ENCODE results near the gene EIPR1. TPM values are rescaled to one million over a fixed set of nuclear protein-coding genes. Genes with fewer than 3 reads are reported as not detected.

The EIPR1 gene
- total and polyA plus RNA-seq, 9 donors, result 6.6 to 16.6 (median 8.9) TPM

DNA sequence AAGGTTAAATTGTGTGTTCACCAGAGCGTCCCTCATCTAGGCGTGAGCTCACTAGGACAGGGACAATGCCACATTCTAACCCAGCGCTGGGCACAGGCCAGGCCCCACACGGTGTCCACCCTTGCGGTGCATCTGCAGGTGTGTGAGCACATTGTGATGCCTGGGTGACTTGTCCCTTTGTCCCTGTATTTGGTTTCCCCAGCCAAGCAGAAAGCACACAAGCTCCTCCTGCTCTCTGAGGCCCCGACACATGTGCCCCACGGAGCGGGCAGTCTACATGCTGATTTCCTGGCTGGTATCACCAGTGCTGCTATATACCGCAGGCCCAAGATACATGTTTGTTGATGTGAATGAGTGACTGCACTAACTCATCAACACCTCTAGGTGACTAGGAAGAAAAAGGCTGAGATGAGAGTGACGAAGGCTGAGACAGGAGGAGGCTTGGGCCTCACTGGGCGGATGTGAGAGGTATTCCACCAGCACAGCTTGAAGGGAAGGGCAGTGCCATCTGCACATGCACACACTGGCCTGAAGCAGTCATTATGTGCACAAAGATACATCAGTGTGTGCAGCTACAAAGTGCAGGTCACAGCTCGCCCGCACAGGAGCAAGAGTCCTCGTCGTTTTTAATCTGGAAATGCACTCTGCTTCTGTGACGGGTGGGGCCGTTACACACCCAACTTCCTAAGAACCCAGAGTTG lies 205.9 kb downstream of the EIPR1 start:
- no peak for DNase-seq
- H3K4me1 ChIP-seq (ENCODE audit: insufficient read depth), result no peaks in the 10 kb centered on the region
- no peak overlapping the region for H3K4me3 ChIP-seq
- no peaks in the 10 kb centered on the region for H3K27me3 ChIP-seq
- no peak overlapping the region for H3K27ac ChIP-seq
- no peaks in the 10 kb centered on the region for H3K36me3 ChIP-seq
- H3K9me3 ChIP-seq, result no peaks in the 10 kb centered on the region
- 86 to 97% (median 87%) methylated on average over 17 of the region's 17 CpGs for WGBS, 3 donors
- no peak for TF ChIP-seq EP300 (IDR thresholded peaks at IDR 0.05)
- TF ChIP-seq, protein P1, sequence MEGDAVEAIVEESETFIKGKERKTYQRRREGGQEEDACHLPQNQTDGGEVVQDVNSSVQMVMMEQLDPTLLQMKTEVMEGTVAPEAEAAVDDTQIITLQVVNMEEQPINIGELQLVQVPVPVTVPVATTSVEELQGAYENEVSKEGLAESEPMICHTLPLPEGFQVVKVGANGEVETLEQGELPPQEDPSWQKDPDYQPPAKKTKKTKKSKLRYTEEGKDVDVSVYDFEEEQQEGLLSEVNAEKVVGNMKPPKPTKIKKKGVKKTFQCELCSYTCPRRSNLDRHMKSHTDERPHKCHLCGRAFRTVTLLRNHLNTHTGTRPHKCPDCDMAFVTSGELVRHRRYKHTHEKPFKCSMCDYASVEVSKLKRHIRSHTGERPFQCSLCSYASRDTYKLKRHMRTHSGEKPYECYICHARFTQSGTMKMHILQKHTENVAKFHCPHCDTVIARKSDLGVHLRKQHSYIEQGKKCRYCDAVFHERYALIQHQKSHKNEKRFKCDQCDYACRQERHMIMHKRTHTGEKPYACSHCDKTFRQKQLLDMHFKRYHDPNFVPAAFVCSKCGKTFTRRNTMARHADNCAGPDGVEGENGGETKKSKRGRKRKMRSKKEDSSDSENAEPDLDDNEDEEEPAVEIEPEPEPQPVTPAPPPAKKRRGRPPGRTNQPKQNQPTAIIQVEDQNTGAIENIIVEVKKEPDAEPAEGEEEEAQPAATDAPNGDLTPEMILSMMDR (IDR thresholded peaks at IDR 0.05), result no peak
- no peak for TF ChIP-seq POLR2A (IDR thresholded peaks at IDR 0.05)
- intact Hi-C loops (cut with DNase I), result no loop called here

DNA sequence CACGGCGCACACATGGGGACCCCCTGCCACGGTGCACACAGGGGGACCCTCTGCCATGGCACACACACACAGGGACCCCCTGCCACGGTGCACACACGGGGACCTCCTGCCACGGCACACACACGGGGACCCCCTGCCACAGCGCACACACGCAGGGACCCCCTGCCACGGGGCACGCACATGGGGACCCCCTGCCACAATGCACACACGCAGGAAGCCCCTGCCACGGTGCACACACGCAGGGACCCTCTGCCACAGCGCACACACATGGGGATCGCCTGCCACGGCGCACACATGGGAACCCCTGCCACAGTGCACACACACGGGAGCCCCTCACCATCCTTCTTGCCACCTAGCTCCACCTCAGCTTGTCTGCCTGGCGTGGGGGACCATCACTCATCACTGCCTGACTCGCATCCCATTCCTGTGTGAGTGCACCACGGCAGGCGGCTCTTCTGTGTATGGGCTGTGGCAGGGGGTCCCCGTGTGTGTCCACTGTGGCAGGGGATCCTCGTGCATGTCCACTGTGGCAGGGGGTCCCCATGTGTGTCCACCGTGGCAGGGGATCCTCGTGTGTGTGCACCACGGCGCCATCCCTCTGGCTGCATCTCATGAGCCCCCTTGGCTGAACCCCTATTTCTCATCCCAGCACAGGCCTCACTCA lies 206.7 kb downstream of the EIPR1 start:
- Histone ChIP-seq H3K36me3 (no peaks in the 10 kb centered on the region), H3K27ac (no peak overlapping the region), H3K4me3 (no peak overlapping the region), H3K27me3 (no peaks in the 10 kb centered on the region), H3K4me1 (ENCODE audit: insufficient read depth) (no peaks in the 10 kb centered on the region), H3K9me3 (no peaks in the 10 kb centered on the region)
- 91 to 95% (median 93%) methylated on average over 25 to 29 of the region's 29 CpGs for whole genome bisulfite sequencing, 3 donors
- intact Hi-C loops (cut with DNase I), result no loop called here
- TF ChIP-seq, protein P1 (IDR thresholded peaks at IDR 0.05), result no peak
- TF ChIP-seq EP300 (IDR thresholded peaks at IDR 0.05) (no peak), POLR2A (IDR thresholded peaks at IDR 0.05) (no peak)
- no peak for DNase-seq

DNA sequence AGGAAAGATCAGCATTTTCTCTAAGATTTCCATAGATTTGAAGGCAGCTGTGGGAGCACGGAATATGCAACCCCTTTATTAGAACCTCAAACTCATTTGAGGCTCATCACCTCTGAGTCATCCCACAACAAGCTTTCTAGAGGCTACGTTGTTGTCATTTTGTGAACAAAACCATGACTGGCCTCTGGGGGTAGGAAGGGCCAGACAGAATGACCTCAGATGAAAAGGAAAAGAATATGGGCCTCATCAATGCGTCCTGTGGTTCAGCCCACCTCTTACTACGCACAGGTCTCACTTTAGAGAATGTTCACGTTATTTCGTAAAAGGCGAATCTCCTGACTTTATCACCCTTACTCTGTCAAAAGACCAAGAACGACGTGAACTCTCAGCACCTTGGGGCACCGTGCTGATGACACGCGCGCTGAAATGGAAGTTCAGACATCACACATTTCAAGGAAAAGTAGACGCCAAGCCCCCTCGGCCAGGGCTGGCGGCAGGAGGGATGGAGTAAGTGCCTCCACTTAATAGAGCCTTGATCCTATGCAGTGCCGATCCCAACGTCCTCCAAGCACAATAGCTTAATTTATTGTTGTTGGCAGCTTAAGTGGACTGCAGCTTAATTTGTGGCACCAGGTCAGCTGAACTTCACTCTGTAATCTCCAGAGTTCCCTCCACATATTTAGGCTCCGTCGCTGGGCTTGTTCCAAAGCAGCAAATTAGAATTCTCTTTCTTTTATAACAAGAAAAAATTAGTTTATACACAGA lies 208.3 kb downstream of the EIPR1 start:
- Histone ChIP-seq H3K9me3 (no peaks in the 10 kb centered on the region), H3K27me3 (no peaks in the 10 kb centered on the region), H3K27ac (no peak overlapping the region), H3K36me3 (no peaks in the 10 kb centered on the region), H3K4me1 (ENCODE audit: insufficient read depth) (no peaks in the 10 kb centered on the region), H3K4me3 (no peak overlapping the region)
- intact Hi-C loops (cut with DNase I), result no loop called here
- no peak for DNase-seq
- TF ChIP-seq, protein P1 (IDR thresholded peaks at IDR 0.05), result no peak
- TF ChIP-seq EP300 (IDR thresholded peaks at IDR 0.05) (no peak), POLR2A (IDR thresholded peaks at IDR 0.05) (no peak)
- WGBS, 3 donors, result 39 to 43% (median 41%) methylated on average over 20 of the region's 20 CpGs

DNA sequence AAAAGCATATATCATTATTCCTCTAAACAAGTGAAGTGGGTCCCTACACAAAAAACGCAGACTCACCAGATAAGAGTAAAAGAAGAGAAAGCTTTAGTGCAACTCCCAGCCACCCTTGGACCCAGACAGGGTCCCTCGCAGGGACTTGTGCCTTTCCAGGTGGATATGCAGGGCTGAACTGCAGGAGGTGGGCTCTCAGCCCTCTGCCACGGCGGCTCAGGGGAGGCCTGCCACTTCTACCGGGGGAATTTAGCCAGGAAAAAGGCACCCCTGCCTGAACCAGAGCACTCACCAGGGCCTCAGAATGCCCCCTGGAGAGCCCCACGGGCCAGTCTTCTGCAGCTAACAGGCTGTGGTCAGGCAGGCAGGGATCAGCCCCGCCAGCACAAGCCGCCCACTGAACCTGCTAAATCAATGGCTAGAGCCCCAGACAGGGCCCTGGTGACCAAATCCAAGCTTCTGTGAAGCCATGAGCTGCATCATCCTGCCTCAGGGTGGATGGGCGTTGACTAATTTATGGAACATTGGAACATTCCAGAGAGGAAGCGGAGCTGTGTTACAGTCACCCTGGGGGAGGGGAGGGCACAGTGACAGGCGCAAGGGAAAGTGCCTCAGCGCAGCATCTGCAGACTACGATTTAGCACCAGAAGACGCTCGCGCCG lies 209.3 kb downstream of the EIPR1 start:
- no peak for TF ChIP-seq EP300 (IDR thresholded peaks at IDR 0.05)
- no peak for TF ChIP-seq POLR2A (IDR thresholded peaks at IDR 0.05)
- TF ChIP-seq, protein P1 (IDR thresholded peaks at IDR 0.05), result no peak
- no peak overlapping the region for H3K27ac ChIP-seq
- H3K4me3 ChIP-seq, result no peak overlapping the region
- intact Hi-C loops (cut with DNase I), result no loop called here
- WGBS, 3 donors, result 74 to 76% (median 76%) methylated on average over 17 of the region's 17 CpGs
- no peaks in the 10 kb centered on the region for H3K4me1 ChIP-seq (ENCODE audit: insufficient read depth)
- DNase-seq, result no peak
- H3K27me3 ChIP-seq, result no peaks in the 10 kb centered on the region
- no peaks in the 10 kb centered on the region for H3K9me3 ChIP-seq
- H3K36me3 ChIP-seq, result no peaks in the 10 kb centered on the region

Measured in ovary (tissue), 9 donors.